NT2/D1 (cell line): ENCODE results near the gene ZNF682.

Experiments
- DNase-seq: peaks from one replicate; pipeline ENCODE4 v3.0.0-alpha.2; 2011; ENCODE audit warnings: low read depth, low spot score
- H3K27me3 ChIP-seq: 2 replicates; pipeline ENCODE4 v1.6.0; 2011; ENCODE audit warnings: mild to moderate bottlenecking; ENCODE audit not compliant: insufficient read length, insufficient read depth
- H3K36me3 ChIP-seq: 2 replicates; pipeline ENCODE4 v1.6.1; 2011; ENCODE audit warnings: mild to moderate bottlenecking, low read length, mixed read lengths; ENCODE audit not compliant: insufficient read depth, insufficient read length
- H3K4me1 ChIP-seq: 2 replicates; pipeline ENCODE4 v1.5.1; 2011; ENCODE audit not compliant: insufficient read depth, insufficient read length
- H3K4me3 ChIP-seq: 2 replicates; pipeline ENCODE4 v1.5.1; 2011; ENCODE audit warnings: low read depth; ENCODE audit not compliant: insufficient read length
- H3K9ac ChIP-seq: 2 replicates; pipeline ENCODE4 v1.6.0; 2011; ENCODE audit warnings: low read depth; ENCODE audit not compliant: insufficient read length
- H3K9me3 ChIP-seq: 2 replicates; pipeline ENCODE4 v1.5.1; 2011; ENCODE audit warnings: mild to moderate bottlenecking, low read length; ENCODE audit not compliant: insufficient read depth
- ZNF274 ChIP-seq: IDR thresholded peaks from 2 replicates; pipeline ENCODE4 v1.6.1; 2011; ENCODE audit warnings: mild to moderate bottlenecking, low read depth, low read length

Gene ZNF682

GRCh38 chr19:19955208-19955607, 84.1 kb downstream of the ZNF682 start:
- no peak for TF ChIP-seq ZNF274
- Histone ChIP-seq H3K27me3 (no peaks in the 10 kb centered on the region), H3K4me3 (no peak overlapping the region), H3K36me3 (no peaks in the 10 kb centered on the region), H3K9me3 (no peaks in the 10 kb centered on the region; the same call in 1 of the 2 replicates), H3K9ac (no peak overlapping the region), H3K4me1 (peaks cover 2% of the 10 kb centered on the region)
- no peak for DNase-seq
